Vagina (tissue), 2 donors: ENCODE measurements around the gene SLC6A13. TPM values are rescaled to one million over a fixed set of nuclear protein-coding genes. Genes with fewer than 3 reads are reported as not detected.

Experiments
- DNase-seq, 2 donors: peaks; one replicate each; pipeline ENCODE4 v3.0.0-alpha.2; 2017; ENCODE audit errors: extremely low spot score in 2 of 2
- H3K27ac ChIP-seq: fragments of 200-600 bp; sonication (generic); one replicate; pipeline ENCODE4 v1.5.1; 2019
- H3K27me3 ChIP-seq: fragments of 200-600 bp; sonication (generic); one replicate; pipeline ENCODE4 v1.5.1; 2019
- H3K36me3 ChIP-seq, 2 donors: fragments of 200-600 bp; sonication (generic); one replicate each; pipeline ENCODE4 v1.5.1; 2017 to 2019
- H3K4me1 ChIP-seq: fragments of 200-600 bp; sonication (generic); one replicate; pipeline ENCODE4 v1.5.1; 2019
- H3K4me3 ChIP-seq, 2 donors: fragments of 200-600 bp; sonication (generic); 1 replicate in 1 of 2; 2 replicates in 1 of 2; pipeline ENCODE4 v1.5.1; 2016 to 2019
- H3K9me3 ChIP-seq: fragments of 200-600 bp; sonication (generic); one replicate; pipeline ENCODE4 v1.5.1; 2019
- CTCF ChIP-seq, 3 experiments: fragments of 450-650 bp in 2 of 3; fragments of 200-600 bp in 1 of 3; sonication (generic) in 1 of 3; IDR thresholded peaks; one replicate each; pipeline ENCODE4 v1.5.1; 2017 to 2019; ENCODE audit warnings: antibody characterized with exemption in 3 of 3, mild to moderate bottlenecking in 2 of 3, moderate library complexity in 2 of 3
- POLR2A ChIP-seq, 2 donors: fragments of 450-650 bp; IDR thresholded peaks; one replicate each; pipeline ENCODE4 v1.6.1; 2017; ENCODE audit warnings: antibody characterized with exemption in 2 of 2, mild to moderate bottlenecking in 2 of 2, moderate library complexity in 2 of 2
- POLR2AphosphoS5 ChIP-seq, 2 donors: sonication (generic); formaldehyde crosslinking; IDR thresholded peaks; one replicate each; pipeline ENCODE4 v1.9.0; 2017; ENCODE audit warnings: antibody characterized with exemption in 2 of 2, mild to moderate bottlenecking in 2 of 2, low read depth in 1 of 2; ENCODE audit not compliant: insufficient read depth in 1 of 2
- intact Hi-C: fragments of 100-400 bp; cut with DNase I; formaldehyde crosslinking; loops from one replicate; pipeline ENCODE4 v1.15.1; 2023
- total RNA-seq: library from RNA; depleted of rRNA; stranded (reverse); fragments of >200 nt; gene quantifications from one replicate; pipeline ENCODE4 v1.2.3, GENCODE V29; 2016

Gene SLC6A13
- total RNA-seq, 1 donor from 2014 or later: not detected

DNA sequence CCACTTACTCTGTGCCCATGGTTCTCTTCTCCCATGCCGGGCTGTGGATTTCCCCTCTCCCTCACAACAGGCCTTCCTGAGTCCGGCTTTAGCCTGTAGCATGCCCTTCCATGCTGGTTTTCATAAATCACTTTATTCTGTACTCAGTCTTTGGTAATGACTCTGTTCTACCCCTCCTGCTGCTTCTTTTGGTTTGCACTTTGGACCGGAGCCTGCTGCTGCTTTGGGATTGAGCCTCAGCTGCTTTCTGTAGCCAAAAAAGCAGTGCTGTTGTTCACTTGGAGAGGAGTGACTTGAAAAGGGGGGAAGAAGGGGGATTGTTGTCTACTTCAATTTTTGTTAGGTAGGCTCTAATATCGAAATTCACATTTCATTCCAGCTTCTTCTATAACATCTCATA, 8.5 kb upstream of the SLC6A13 start:
- no peak for TF ChIP-seq POLR2AphosphoS5 (IDR thresholded peaks at IDR 0.05; ENCODE audit: insufficient read depth in 1 of 2, low read depth in 1 of 2)
- no peak for TF ChIP-seq POLR2A (IDR thresholded peaks at IDR 0.05)
- no peak for TF ChIP-seq CTCF (IDR thresholded peaks at IDR 0.05)

GRCh38 chr12:269191-269590, 6.6 kb upstream of the SLC6A13 start:
- no peaks in the 10 kb centered on the region for H3K36me3 ChIP-seq
- H3K27me3 ChIP-seq: no peaks in the 10 kb centered on the region
- H3K4me1 ChIP-seq: peaks cover 9% of the 10 kb centered on the region
- H3K4me3 ChIP-seq: no peak overlapping the region
- no peaks in the 10 kb centered on the region for H3K9me3 ChIP-seq
- intact Hi-C loops: no loop called here
- H3K27ac ChIP-seq: no peak overlapping the region
- no peak for DNase-seq
- TF ChIP-seq POLR2A (IDR thresholded peaks at IDR 0.05) (no peak), CTCF (IDR thresholded peaks at IDR 0.05) (no peak), POLR2AphosphoS5 (IDR thresholded peaks at IDR 0.05; ENCODE audit: insufficient read depth in 1 of 2, low read depth in 1 of 2) (no peak)

More for the DNA sequence above, 8.5 kb upstream of the SLC6A13 start:
- intact Hi-C loops: no loop called here
- Histone ChIP-seq H3K4me1 (peaks cover 9% of the 10 kb centered on the region), H3K9me3 (no peaks in the 10 kb centered on the region), H3K36me3 (no peaks in the 10 kb centered on the region), H3K27ac (no peak overlapping the region), H3K27me3 (no peaks in the 10 kb centered on the region), H3K4me3 (no peak overlapping the region)
- DNase-seq: no peak

DNA sequence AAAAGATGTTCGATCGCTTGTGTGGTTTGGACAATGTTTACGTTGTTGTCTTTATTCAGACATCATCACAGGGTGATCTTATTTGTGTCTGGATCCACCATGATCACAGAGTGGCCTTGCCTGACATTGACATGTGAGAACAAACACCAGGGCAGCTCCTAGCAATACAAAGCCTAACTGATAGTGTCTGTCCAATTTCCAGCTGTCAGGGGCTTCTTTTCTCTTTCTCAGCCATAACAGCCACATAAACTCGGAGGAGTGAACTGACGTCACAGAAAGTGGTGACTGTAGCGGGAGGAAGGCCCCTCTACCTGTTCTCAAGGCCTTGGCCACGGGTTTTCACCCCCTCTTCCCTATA, 5.8 kb upstream of the SLC6A13 start:
- peaks cover 9% of the 10 kb centered on the region for H3K4me1 ChIP-seq
- H3K36me3 ChIP-seq: no peaks in the 10 kb centered on the region
- no peak overlapping the region for H3K4me3 ChIP-seq
- no peak for DNase-seq
- no peaks in the 10 kb centered on the region for H3K9me3 ChIP-seq
- no peaks in the 10 kb centered on the region for H3K27me3 ChIP-seq
- H3K27ac ChIP-seq: no peak overlapping the region
- intact Hi-C loops: no loop called here
- TF ChIP-seq CTCF (IDR thresholded peaks at IDR 0.05): no peak
- no peak for TF ChIP-seq POLR2AphosphoS5 (IDR thresholded peaks at IDR 0.05; ENCODE audit: insufficient read depth in 1 of 2, low read depth in 1 of 2)
- TF ChIP-seq POLR2A (IDR thresholded peaks at IDR 0.05): no peak

DNA sequence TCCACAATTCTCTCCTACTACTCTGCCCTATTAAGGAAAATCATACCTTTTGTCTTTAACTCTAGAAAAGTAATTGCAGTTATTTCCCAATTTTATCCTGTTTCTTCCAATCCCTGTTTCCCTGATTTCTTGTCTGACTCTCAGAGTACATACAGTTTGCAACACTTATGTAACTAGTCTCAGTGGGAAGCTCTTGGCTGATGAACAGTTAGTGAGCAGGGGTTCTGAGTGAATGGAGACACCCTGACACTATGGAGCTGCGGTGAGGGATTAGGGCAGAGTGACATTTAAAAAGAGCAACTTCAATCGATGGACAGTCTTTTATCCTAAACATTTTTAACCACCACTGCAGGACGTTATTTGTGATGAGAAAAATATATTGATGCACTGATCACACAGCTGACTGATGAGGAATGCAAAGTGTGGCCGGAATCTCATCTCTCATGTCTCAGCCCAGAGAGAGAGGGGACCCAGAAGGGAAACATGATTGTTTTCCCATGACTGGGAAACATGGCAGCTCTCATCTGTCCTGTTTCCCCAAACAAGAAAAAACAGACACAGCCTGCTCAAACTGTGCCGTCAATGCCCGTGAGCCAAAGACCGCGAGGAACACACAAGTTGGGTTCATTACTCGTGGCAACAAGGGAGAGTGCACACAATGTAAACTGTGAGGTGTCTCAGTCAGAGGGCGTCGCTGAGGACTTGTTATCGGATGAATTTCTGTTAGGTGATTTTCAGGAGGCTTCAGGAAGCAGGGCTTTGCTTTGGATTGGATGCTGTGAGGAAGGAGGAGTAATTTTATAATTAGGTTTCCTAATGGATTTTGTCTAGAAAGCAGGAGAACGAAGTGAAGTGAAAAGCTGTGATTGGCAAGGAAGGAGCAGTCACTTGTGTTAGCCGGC, 5.2 kb upstream of the SLC6A13 start:
- H3K4me3 ChIP-seq: no peak overlapping the region
- DNase-seq: no peak
- no peak for TF ChIP-seq CTCF (IDR thresholded peaks at IDR 0.05)
- no peak for TF ChIP-seq POLR2A (IDR thresholded peaks at IDR 0.05)
- TF ChIP-seq POLR2AphosphoS5 (IDR thresholded peaks at IDR 0.05; ENCODE audit: insufficient read depth in 1 of 2, low read depth in 1 of 2): no peak
- H3K27me3 ChIP-seq: no peaks in the 10 kb centered on the region
- intact Hi-C loops: no loop called here
- H3K4me1 ChIP-seq: peaks cover 9% of the 10 kb centered on the region
- no peak overlapping the region for H3K27ac ChIP-seq
- no peaks in the 10 kb centered on the region for H3K9me3 ChIP-seq
- no peaks in the 10 kb centered on the region for H3K36me3 ChIP-seq

GRCh38 chr12:265096-265495, 2.5 kb upstream of the SLC6A13 start:
- intact Hi-C loops: no loop called here
- H3K27ac ChIP-seq: no peak overlapping the region

More at GRCh38 chr12:265096-265495, 2.5 kb upstream of the SLC6A13 start:
- no peaks in the 10 kb centered on the region for H3K27me3 ChIP-seq
- peaks cover 9% of the 10 kb centered on the region for H3K4me1 ChIP-seq
- no peak for TF ChIP-seq CTCF (IDR thresholded peaks at IDR 0.05)
- TF ChIP-seq POLR2AphosphoS5 (IDR thresholded peaks at IDR 0.05; ENCODE audit: insufficient read depth in 1 of 2, low read depth in 1 of 2): no peak
- no peak for TF ChIP-seq POLR2A (IDR thresholded peaks at IDR 0.05)
- DNase-seq: no peak
- no peaks in the 10 kb centered on the region for H3K36me3 ChIP-seq
- no peaks in the 10 kb centered on the region for H3K9me3 ChIP-seq
- no peak overlapping the region for H3K4me3 ChIP-seq
